HG03442 (cell line): ENCODE measurements around the gene LTC4S.

Experiments used
- ATAC-seq: cut with Tn5 transposase; IDR thresholded peaks from one replicate; pipeline ENCODE4 v1.9.1; 2021; ENCODE audit warnings: mild to moderate bottlenecking, moderate library complexity; ENCODE audit not compliant: unreplicated experiment

The LTC4S gene

GRCh38 chr5:179841621-179842020, 47.8 kb downstream of the LTC4S start:
- ATAC-seq: no peak
